Lung (tissue), 12 donors: ENCODE data around the gene ZRANB1. TPM values are rescaled to one million over a fixed set of nuclear protein-coding genes. Genes with fewer than 3 reads are reported as not detected.

ENCODE experiments used
- ATAC-seq: fragments of 200-7000 bp; cut with Tn5 transposase; one replicate; pipeline ENCODE4 v1.9.1; 2020; ENCODE audit warnings: moderate number of reproducible peaks; ENCODE audit not compliant: insufficient read depth, low FRiP score
- DNase-seq, 3 donors: peaks; one replicate each; pipeline ENCODE4 v3.0.0-alpha.2; 2013 to 2017
- H3K27ac ChIP-seq, 2 donors: one replicate each; pipeline ENCODE4 v1.5.1; 2013; ENCODE audit warnings: mild to moderate bottlenecking in 2 of 2, moderate library complexity in 2 of 2, control low read depth in 1 of 2, inconsistent platforms in 1 of 2, low read depth in 1 of 2, low read length in 1 of 2
- H3K27me3 ChIP-seq, 3 donors: one replicate each; pipeline ENCODE4 v1.5.1; 2013; ENCODE audit warnings: low read length in 2 of 3; ENCODE audit not compliant: control insufficient read depth in 3 of 3, insufficient read depth in 3 of 3
- H3K36me3 ChIP-seq, 4 donors: one replicate each; pipeline ENCODE4 v1.5.1; 2013; ENCODE audit warnings: low read length in 4 of 4, mild to moderate bottlenecking in 1 of 4, moderate library complexity in 1 of 4; ENCODE audit not compliant: control insufficient read depth in 4 of 4, insufficient read depth in 4 of 4
- H3K4me1 ChIP-seq, 5 donors: one replicate each; pipeline ENCODE4 v1.5.1; 2013; ENCODE audit warnings: low read length in 5 of 5, mild to moderate bottlenecking in 2 of 5, moderate library complexity in 1 of 5; ENCODE audit not compliant: control insufficient read depth in 5 of 5, insufficient read depth in 5 of 5
- H3K4me3 ChIP-seq: one replicate; pipeline ENCODE4 v1.5.1; 2013; ENCODE audit warnings: mild to moderate bottlenecking, control low read depth, moderate library complexity
- H3K9ac ChIP-seq, 2 donors: one replicate each; pipeline ENCODE4 v1.5.1; 2013; ENCODE audit warnings: low read length in 2 of 2, control low read depth in 1 of 2; ENCODE audit not compliant: insufficient read depth in 1 of 2
- H3K9me3 ChIP-seq, 4 donors: one replicate each; pipeline ENCODE4 v1.5.1; 2013; ENCODE audit warnings: low read length in 3 of 4, mild to moderate bottlenecking in 1 of 4, moderate library complexity in 1 of 4; ENCODE audit not compliant: control insufficient read depth in 4 of 4, insufficient read depth in 3 of 4
- WGBS, 2 donors: extraction: QIAGEN DNeasy Blood & Tissue Kit; methylation state at CpG; one replicate each; pipeline ENCODE4 v1.1.7; 2013; 5-methylcytosine and 5-hydroxymethylcytosine counted together
- polyA plus RNA-seq, 2 donors: library from polyadenylated mRNA; stranded (reverse); fragments of 200-250 nt; gene quantifications; one replicate each; pipeline ENCODE4 v1.2.1, GENCODE V29; 2013
- total RNA-seq, 2 donors: library from RNA; depleted of rRNA in 1 of 2; stranded (reverse); fragments of >200 nt in 1 of 2; gene quantifications; one replicate each; pipeline ENCODE4 v1.2.1, GENCODE V29; 2014 to 2021
- TF ChIP-seq, protein P1 (sequence below): IDR thresholded peaks from 2 replicates; pipeline ENCODE4 v1.5.1; 2012; ENCODE audit warnings: mild to moderate bottlenecking; ENCODE audit errors: control extremely low read depth, extremely low read depth
- donor health status: control.
- donor health status: control.
- donor health status: Bipolar disorder and iron deficiency.
- donor health status: healthy.
- donor health status: DM: yes; HTN: yes; CAD: no.

Gene ZRANB1
- total and polyA plus RNA-seq, 4 donors = 6.3 to 45.5 (median 10.8) TPM

DNA sequence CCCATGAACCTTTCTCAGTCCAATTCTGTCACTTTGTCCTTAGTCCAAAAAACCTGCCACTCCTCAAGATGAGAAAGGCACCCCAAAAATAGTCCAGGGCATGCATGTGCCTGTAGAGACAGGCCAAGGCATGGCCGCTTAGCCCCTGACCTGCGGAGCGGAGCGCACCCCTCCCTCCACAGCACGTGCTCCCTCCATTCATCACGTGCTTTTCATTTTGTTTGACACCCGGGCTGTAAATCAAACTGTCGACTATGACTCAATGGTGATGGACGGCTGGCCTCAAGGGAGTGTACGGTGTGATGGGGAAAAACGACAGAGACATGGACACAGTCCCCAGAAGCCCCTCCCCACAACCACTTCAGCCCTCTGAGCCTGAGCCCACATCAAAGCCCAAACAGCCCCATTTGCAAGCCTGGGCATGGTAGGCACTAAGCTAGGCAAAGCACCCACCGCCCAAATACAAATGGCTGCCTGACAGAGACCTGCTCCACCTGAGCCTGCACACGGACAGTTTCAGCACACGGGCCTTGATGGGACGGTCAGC lies 90.6 kb downstream of the ZRANB1 start:
- Histone ChIP-seq H3K9ac (no peak overlapping the region), H3K9me3 (no peaks in the 10 kb centered on the region), H3K4me1 (peaks cover 8 to 21% (median 16%) of the 10 kb centered on the region in 5 donors), H3K36me3 (peaks cover 0 to 11% (median 9%) of the 10 kb centered on the region in 4 donors), H3K27me3 (no peaks in the 10 kb centered on the region), H3K27ac (no peak overlapping the region), H3K4me3 (no peak overlapping the region)
- DNase-seq = no peak
- 89 to 93% methylated on average over 15 of the region's 15 CpGs for WGBS, 2 donors
- ATAC-seq = no peak
- TF ChIP-seq, protein P1, sequence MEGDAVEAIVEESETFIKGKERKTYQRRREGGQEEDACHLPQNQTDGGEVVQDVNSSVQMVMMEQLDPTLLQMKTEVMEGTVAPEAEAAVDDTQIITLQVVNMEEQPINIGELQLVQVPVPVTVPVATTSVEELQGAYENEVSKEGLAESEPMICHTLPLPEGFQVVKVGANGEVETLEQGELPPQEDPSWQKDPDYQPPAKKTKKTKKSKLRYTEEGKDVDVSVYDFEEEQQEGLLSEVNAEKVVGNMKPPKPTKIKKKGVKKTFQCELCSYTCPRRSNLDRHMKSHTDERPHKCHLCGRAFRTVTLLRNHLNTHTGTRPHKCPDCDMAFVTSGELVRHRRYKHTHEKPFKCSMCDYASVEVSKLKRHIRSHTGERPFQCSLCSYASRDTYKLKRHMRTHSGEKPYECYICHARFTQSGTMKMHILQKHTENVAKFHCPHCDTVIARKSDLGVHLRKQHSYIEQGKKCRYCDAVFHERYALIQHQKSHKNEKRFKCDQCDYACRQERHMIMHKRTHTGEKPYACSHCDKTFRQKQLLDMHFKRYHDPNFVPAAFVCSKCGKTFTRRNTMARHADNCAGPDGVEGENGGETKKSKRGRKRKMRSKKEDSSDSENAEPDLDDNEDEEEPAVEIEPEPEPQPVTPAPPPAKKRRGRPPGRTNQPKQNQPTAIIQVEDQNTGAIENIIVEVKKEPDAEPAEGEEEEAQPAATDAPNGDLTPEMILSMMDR = no peak

DNA sequence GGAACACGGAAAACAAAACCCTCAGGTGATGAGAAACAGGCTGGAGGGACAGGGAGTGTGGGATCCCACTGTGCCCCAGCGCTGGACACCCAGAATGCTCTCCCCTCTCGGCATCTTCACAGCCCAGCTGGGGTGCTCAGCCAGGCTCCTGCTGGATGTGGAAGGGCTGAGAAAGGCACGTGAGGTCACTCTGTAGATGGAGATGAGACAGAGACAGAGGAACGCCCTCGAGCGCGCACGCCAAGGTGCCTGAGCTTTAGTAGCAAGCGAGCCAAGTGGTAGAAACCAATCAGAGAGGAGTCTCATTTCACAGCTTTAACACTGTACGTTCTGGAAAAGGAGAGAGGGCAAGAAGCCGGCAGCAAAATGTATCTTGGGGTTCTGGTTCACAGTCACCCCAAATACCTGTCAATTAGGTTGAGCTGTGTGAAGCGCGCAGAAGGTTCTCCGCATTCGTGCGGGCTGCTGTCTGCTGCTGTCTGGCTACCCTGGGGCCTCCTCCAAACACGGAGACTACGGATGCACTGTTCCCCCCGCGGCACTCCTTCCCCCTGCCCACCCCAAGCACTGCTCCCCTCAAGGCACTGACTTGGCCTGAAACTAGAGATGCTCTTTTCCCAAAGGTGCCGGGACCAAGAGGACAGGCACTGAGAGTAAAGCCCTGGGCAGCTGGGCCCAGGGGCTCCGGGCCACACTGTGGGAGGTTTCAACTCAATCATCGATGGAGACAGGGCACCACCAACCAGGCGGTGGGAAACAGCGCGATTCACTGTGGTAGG lies 91.4 kb downstream of the ZRANB1 start:
- ATAC-seq (no peak), DNase-seq (no peak)
- H3K27ac ChIP-seq = no peak overlapping the region
- no peak overlapping the region for H3K9ac ChIP-seq
- 93 to 94% methylated on average over 27 of the region's 27 CpGs for WGBS, 2 donors
- H3K36me3 ChIP-seq = peaks cover 0 to 14% (median 10%) of the 10 kb centered on the region in 4 donors
- H3K27me3 ChIP-seq = no peaks in the 10 kb centered on the region
- H3K9me3 ChIP-seq = no peaks in the 10 kb centered on the region
- TF ChIP-seq, protein P1 = no peak
- H3K4me1 ChIP-seq = peaks cover 8 to 21% (median 19%) of the 10 kb centered on the region in 5 donors
- no peak overlapping the region for H3K4me3 ChIP-seq

DNA sequence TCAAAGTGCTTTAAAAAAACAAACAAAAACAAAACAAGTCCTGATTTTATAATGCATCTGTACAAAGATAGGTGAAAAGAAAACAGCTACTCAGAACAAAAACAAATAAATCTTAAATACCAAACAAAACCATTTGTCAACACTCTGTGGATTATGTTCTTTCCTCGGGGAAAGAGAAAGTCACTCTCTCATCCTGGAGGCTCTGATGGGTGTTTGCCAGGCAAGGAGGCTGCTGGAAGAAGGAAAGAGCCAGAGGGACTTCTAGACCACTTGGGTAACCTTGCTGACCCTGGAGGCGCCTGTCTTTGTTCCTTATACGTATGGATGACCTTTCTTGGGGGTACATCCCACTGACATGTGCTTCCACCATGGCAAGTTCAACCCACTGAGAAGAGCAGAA lies 92.8 kb downstream of the ZRANB1 start:
- H3K27ac ChIP-seq = peak overlapping the region in 1 of 2 donors; percentile 41
- TF ChIP-seq, protein P1 = no peak

More for the DNA sequence above, 92.8 kb downstream of the ZRANB1 start:
- no peaks in the 10 kb centered on the region for H3K27me3 ChIP-seq
- H3K9me3 ChIP-seq = no peaks in the 10 kb centered on the region
- ATAC-seq (no peak), DNase-seq (no peak)
- peaks cover 8 to 31% (median 23%) of the 10 kb centered on the region in 5 donors for H3K4me1 ChIP-seq
- 59 to 83% methylated on average over 3 of the region's 3 CpGs for WGBS, 2 donors
- H3K36me3 ChIP-seq = peaks cover 0 to 14% (median 11%) of the 10 kb centered on the region in 4 donors
- H3K4me3 ChIP-seq = no peak overlapping the region
- H3K9ac ChIP-seq = no peak overlapping the region
